Stimulated activated CD8-positive, alpha-beta memory T cell treated with anti-CD3 and anti-CD28 coated beads, Interleukin-7, amount 100 ng/mL, for 1 hour (primary cell): ENCODE results near the gene PTPRT.

Experiments used
- DNase-seq, 2 donors: peaks; one replicate each; pipeline ENCODE4 v3.0.0-alpha.2; 2020; ENCODE audit warnings: low read depth in 2 of 2

PTPRT gene

DNA sequence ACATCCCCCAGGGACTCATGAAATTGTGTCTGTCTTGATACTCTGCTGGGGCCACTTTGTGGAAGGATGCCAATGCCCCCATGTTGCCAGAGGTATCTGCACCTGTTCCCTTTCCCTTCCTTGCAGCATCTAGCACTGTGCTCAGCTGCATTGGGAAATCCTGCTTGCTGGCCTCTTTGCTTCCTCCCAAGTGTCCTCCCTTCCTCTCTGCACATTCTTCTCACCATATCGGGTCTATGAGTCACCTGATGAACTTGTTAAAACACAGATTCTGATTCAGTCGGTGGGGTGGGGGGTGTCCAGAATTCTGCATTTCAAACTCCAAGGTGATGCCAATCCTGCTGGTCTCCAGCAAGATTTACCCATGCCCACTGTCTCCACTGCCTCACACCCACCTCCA, 467.8 kb downstream of the PTPRT start:
- no peak for DNase-seq

GRCh38 chr20:42714298-42715141, 475.2 kb downstream of the PTPRT start:
- DNase-seq = no peak

DNA sequence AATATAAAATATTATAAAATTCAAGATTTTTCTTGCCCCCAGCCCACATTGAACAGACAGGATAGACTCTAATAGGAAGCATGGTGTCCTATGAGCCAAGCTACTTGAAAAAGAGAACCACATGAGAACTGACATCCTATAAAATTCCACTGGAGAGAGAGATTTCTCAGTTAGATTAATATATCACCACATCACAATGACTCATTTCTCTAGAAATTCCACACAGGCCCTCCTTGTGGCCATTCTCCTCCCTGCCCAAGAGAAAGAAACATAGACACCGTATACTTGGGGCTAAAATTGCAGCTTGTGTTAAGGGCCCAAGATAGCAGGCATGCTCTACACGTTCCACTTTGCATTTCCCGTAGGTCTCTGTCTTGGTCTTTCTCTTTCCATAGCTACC, 481.4 kb downstream of the PTPRT start:
- DNase-seq = no peak

- no peak for DNase-seq
Measured at GRCh38 chr20:42706759-42707158, 482.9 kb downstream of the PTPRT start.

DNA sequence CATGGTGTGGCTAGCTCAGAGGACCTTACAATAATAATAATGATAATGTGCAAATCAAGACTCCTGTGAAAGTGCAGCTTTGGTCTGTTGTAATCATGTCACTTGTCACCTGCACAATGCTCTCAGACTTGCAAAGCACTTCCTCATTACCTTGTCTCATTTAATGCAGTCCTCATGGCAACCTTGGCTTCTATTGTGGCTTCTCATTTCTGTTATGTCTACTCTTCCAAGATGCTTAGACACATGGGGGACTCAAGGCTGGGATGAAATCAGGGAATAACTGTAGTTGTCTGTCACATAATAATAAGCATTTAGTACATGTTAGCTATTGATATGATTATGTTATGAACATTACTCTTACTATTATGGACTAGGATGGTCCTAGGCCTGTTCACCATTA, 484.2 kb downstream of the PTPRT start:
- DNase-seq = no peak

DNA sequence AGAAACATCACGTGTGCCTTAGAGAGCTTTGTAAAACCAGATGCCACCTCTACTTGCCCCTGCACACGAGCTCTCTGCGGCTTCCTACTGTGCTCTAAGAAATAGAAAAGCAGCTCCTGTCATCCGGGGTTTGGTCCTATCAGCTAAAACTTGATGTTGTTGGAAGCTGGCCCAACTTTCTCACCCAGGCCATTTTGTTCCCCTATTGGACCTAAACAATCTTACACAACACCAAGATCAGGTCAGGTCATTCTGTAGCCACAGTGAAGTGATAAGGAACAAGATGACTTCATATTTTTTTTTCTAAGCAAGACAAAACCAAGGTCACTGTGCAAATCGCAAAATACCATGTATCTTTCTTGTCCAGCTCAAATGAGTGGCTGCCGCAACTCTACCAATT, 486.0 kb downstream of the PTPRT start:
- DNase-seq = no peak

DNA sequence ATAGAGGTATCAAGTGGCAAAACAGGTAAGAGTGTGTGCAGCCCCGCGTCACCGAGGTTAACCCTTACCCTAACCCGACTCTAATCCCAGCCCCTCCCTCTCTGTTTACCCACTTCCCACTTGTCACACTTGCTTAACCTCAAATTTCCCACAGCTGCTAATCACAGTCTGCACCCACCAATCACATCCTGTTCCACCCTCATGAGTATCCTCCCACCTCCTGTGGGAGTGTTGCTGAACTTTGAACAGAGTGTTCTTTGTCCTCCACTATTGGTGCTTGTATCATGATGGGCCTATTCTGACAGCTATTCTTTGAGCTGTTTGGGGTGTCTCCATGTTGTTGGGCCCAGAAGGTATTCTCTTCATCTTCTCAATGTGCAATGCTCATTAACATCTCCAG, 487.8 kb downstream of the PTPRT start:
- no peak for DNase-seq

DNA sequence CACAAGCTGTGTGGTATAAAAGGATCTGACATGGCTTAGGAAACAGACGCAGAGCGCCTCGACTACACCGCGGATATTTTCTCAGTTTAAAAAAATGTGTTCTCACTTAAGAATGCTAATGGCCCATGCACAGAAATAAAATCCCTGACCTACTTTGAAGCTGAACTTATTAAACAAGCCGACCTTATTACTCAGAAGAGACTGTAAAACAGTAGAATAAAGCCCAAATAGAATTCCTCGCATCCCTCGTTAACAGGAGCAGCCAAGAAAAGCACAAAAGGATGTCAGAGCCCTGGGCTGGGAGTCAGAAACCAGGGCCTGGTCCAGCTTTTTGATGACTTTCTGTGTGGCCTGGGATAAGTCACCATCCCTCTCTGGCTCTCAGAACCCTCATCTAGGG, 489.3 kb downstream of the PTPRT start:
- no peak for DNase-seq

DNA sequence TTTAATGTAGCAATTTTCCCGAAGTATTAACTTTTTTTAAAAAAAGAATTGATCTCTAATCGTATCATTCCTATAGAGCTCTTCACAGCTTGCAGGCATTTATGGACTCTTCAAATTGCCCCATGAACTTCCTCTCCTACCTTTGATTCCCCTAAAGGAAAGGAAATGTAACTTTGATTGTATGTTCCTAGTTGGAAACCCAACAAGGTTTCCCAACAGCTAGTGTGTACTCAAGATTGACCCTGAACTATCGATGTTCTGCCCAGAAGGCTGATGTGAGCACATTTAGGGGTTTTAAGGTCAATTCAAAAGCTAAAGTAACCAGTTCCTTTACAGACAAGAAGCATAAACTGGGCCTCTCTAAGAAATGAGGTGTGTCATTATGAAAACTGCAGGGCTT, 491.7 kb downstream of the PTPRT start:
- no peak for DNase-seq

GRCh38 chr20:42690842-42691437, 498.8 kb downstream of the PTPRT start:
- no peak for DNase-seq

DNA sequence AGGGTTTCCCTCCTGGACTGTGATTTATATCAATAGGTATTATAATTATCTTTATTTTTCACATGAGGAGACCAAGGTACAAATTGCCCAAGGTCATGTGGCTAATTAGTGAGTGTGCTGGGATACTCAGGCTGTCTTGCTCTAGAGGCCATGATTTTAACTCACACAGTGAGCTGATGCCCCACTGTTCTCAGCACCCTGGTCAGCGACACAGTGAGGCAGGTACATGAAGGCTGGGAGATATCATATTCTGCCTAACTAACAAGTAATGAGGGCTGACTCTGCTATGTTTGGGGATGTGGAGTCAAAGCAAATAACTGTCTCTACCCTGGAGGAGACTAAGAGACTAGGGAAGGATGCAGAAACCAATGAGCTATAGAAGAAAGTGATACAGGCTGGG, 501.1 kb downstream of the PTPRT start:
- no peak for DNase-seq

GRCh38 chr20:42686057-42686456, 503.6 kb downstream of the PTPRT start:
- DNase-seq = no peak

DNA sequence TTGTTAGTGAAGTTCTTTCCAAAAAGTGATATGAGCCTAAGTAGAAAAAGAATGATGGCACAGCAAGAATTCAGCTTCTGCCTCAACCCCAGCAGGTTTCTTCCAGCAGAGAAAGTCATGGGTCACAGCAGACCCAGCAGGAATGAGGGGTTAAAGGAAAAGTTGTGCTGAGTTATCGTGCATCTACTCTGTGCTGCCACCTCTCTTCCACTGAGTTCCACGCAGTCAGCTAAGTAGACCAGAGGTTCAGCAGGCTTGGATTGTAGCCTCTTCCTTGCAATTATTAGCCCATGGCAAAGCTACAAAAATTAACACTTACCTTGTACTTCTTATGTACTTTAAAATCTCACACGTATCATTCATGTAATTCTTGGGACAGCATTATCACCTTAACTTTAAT, 510.8 kb downstream of the PTPRT start:
- no peak for DNase-seq

GRCh38 chr20:42656130-42656529, 533.6 kb downstream of the PTPRT start:
- DNase-seq = no peak

DNA sequence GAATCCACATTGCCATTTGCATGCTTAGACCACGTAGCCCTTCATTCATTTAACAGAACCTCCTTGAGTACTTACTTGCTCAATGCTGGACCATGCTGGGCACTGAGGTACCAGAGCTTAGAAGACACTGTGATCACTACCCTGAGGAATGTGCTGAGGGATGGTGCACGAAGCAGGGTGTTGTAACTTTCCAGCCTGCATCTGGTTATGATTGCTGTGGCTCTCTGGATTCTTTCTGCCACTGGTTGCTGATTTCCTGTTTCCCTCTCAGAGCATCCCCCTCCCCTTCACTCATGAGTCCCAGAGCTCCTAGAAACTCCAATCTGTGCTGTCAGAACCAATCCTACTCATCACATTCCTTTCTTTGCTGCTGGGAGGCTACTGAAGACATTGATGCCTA, 537.4 kb downstream of the PTPRT start:
- no peak for DNase-seq

GRCh38 chr20:42650191-42650746, 539.4 kb downstream of the PTPRT start:
- DNase-seq = no peak

DNA sequence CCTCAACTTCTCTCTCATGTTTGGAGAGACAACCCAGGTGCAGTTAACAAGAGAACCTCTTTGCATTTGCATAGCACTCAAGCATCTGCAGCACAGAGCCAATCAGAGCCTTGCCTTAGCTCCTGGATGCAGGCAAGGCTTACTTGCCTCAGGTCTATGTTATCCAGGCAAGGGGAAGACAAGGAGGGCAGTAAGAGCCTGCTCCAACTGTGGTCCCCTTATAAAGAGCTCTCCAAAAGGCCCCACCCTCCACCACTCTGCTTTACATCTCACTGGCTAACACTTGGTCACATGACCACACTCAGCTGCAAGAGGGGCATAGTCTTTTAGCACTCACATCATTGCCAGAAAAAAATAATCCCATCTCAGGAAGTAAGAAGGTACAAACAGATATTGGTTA, 540.0 kb downstream of the PTPRT start:
- DNase-seq = no peak

DNA sequence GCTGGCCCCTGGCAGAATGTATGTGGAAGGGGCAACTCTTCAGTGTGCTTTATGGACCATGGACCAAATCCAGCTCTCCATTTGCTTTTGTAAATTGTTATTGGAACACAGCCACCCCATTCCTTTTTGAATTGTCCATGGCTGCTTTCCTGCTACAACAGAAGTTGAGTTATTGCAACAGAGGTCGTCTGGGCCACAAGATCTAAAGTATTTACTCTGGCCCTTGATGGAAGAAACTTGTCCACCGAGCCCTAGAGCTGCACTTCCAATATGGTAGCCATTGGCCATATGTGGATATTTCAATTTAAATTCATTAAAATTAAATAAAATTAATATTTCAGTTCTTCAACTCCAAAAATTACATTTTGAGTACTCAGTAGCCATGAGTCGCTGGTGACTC, 543.5 kb downstream of the PTPRT start:
- no peak for DNase-seq

DNA sequence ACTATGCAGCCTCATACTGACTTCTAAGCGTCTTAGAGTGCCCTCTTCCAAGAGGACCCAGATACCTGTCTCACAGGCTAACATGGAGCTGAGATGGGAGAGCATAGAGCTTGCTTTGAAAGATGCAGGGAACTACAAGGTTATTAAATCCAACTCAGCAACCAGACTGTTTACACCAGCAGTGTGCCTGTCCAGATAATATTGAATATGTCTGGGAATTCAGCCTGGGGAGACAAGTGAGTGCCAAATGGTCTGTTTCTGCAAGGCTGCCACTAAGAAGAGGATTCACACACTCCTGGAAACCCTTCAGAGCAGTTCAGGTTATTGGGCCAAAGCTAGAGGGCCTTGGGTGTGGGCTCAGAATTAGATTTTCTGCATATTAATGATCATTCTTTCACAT, 547.8 kb downstream of the PTPRT start:
- no peak for DNase-seq

- DNase-seq = no peak
Measured at GRCh38 chr20:42639140-42639539, 550.6 kb downstream of the PTPRT start.

DNA sequence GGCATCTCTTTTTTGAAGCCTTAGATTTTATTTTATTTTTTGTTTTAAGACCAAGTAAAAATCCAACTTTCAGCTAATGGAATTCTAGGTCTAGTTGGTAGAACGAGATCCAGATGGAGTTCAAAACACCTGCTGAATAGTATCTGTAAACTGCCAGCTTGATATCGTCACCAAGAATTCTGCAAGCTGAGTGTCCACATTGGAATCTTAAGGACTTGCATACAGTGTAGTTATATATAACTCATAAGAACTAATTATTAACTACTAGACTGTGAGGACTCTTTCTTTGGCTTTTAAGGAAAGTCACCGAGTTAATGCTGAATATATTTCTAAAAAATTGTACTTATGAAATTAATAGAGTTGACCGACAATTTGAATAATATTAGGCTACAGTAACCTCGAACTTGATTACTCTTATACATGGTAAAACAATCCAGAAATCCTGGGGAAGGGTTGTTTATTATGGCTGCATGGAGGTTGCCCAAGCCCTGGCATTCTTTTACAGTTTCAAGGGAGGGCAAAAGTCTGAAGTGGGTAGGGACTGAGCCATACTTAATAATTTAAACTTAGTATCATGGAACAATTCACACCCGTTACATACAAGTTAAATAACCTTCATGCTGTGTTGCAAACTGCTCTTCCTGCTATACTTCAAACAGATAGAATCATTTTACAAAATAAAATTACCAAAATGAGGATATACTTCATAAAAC, 553.9 kb downstream of the PTPRT start:
- no peak for DNase-seq

DNA sequence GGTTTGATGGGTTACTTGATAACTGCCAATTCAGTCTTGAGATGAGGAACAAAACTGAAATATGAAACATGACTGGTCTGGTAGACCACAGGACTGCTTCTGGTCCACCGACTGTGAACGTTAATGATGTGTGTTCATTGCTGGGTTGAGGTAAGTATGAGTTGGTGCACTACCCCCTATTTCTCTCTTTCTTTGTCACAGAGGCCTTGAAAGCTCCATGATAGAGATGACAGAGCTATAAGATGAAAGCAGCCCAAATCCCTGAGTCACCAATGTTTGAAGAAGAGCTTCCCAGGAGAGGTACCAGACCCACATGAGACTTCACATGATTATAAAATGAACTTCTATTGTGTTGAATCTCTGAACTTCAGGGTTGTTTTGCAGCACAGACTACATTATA, 555.5 kb downstream of the PTPRT start:
- no peak for DNase-seq

DNA sequence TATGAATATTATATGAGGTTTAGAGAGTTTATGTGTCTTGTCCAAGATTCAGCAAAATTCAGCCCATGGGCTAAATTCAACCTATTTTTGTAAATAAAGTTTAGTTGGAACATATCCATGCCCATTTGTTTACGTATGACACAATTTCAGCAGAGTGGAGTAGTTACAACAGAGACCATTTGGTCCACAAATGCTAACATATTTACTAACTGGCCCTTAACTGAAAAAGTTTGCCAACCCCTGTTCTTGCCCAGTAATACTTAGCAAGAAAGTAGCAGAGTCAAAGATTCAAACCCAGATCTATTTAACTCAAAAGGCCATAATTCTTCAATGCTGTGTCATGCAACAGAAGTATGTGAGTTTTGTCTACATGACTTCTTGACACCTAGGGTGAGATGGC, 561.0 kb downstream of the PTPRT start:
- DNase-seq = no peak
